T follicular helper cell (primary cell): ENCODE data around the gene MAP2K1.
"Not testable (repeated sequence)": the region's sequence is repeated elsewhere in the genome, so short reads cannot be mapped to it uniquely, and the experiment has no call there.

ENCODE experiments used
- DNase-seq: peaks from one replicate; pipeline ENCODE4 v3.0.0-alpha.2; 2020; ENCODE audit warnings: low read depth

MAP2K1 gene

GRCh38 chr15:66393037-66393436 is 6.3 kb downstream of the MAP2K1 start:
- DNase-seq, result not testable (repeated sequence)

GRCh38 chr15:66394472-66394871 is 7.8 kb downstream of the MAP2K1 start:
- DNase-seq, result no peak

- no peak for DNase-seq
These were observed 8.2 kb downstream of the MAP2K1 start for GRCh38 chr15:66394915-66395314.

- DNase-seq, result no peak
These were observed 12.6 kb downstream of the MAP2K1 start for GRCh38 chr15:66399276-66399675.

DNA sequence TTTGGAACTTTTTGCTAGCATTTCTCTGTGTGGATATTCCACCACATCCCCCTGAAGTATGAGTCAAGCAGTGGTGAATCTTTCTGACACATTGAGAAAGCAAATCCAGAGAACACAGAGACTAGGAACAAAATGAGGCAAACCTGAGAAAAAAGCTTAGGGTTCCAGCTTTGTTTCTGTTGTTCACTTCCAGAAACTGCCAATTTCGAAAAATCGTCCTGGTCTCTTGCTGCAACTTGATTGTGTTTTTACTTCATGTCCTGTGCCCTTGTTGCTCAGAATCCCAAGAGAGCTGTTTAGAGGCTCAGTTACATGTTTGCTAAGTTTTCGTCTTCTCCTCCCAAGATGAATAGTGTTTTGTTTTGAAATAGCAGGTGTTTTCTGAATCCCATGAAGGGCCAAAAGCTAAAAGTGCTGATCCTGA is 13.7 kb downstream of the MAP2K1 start:
- no peak for DNase-seq

DNA sequence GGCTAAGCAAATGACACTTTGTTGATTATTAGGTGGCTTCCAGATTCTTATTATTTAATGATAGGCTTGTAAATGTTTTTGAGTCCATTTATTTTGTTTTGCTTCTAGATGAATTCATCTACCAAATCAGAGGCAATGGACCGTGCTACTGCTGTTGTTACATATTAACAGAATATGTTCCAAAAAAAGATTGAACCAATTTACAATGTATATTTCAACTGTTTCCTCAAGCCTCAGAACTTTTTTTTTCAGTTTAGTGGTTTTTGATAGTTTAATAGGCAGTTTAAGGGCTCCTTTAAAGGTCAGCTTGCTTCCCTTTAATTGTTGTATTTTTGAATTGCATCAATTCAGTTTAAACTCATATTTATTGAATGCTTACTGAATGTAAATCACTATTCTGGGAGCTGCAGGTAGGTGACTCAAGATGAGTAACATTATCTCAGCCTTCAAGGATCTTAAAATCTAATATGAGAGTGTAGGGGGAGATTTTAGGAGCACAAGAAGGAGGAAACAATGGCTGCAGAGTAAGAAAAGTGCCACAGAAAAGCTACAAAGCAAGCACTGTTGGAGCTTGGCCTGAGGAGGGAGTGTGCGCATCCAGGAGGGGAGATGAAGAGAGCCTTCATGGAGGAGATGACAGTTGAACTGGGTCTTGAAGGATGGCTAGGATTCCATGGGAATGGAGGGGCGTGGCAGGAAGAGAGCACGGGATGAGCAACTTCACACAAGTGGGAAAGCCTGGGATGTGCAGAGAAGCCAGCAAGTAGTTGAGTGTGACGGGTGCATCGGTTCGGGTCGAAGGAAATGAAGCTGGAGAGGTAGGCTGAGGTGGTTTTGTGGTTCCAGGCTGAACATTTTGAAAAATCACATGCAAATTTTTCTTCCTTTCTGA is 14.7 kb downstream of the MAP2K1 start:
- no peak for DNase-seq

DNA sequence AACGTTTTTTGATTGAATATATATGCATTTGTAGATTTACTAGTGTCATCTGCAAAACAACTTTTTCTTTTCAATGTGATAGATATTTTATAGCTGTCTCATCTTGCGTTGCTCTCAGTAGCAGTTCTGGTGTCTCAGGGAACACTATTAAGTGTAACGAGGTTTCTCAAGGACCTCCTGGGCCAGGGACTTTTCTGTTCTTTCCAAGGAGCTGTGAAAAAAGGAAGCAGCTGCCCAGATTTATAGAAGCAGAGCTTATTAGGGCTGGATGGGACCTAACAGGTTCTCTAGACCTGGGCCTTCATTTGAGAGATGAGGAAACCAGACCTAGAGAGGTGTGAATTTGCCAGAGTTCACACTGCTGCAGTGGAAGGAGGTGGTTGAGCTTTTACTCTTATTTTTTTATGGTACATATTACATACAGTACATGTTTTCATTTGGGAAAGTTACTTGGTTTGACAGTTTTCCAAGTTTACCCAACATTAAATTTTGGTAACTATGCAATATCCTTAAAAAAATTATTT is 16.1 kb downstream of the MAP2K1 start:
- DNase-seq, result no peak

GRCh38 chr15:66403323-66403722 is 16.6 kb downstream of the MAP2K1 start:
- no peak for DNase-seq

- DNase-seq, result no peak
These were observed 17.4 kb downstream of the MAP2K1 start for GRCh38 chr15:66404122-66404521.

DNA sequence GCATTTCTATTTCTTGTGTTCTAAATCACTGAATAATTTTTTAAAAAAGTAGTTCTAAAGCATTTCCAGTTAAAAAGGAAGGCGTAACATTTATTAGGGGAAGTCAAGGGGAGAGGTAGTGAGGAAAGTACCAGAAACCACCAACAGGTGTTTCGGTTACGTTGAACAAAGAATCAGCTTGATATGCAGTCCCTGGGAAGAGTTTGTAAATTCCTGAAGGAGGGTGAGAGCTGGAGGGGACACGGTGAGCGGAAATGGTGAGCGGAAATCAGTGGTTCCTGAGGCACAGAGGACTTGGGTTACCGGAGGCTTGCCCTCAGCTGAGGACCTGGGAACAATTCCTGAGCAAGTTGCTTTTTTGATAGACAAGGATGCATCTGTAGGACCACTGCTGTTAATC is 17.8 kb downstream of the MAP2K1 start:
- DNase-seq, result no peak

DNA sequence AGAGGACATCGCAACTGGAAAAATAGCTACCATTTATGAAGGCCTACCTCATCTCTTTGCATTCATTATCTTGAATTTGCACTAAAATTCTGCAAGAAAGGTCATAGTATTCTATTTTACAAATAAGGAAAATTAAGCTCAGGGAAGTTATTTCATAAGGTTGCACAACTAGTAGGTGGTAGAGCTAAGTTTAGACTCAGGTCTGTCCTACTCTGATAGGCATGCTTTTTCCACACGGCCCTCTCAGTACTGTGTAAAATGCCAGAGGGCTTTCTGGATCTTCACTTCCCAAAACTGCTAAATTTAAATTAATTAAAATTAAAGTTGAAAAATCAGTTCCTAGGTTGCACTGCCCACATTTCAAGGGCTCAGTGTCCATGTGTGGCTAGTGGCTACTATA is 18.3 kb downstream of the MAP2K1 start:
- DNase-seq, result no peak

- DNase-seq, result no peak
These were observed 18.9 kb downstream of the MAP2K1 start for GRCh38 chr15:66405615-66406014.

GRCh38 chr15:66408254-66408653 is 21.5 kb downstream of the MAP2K1 start:
- no peak for DNase-seq

DNA sequence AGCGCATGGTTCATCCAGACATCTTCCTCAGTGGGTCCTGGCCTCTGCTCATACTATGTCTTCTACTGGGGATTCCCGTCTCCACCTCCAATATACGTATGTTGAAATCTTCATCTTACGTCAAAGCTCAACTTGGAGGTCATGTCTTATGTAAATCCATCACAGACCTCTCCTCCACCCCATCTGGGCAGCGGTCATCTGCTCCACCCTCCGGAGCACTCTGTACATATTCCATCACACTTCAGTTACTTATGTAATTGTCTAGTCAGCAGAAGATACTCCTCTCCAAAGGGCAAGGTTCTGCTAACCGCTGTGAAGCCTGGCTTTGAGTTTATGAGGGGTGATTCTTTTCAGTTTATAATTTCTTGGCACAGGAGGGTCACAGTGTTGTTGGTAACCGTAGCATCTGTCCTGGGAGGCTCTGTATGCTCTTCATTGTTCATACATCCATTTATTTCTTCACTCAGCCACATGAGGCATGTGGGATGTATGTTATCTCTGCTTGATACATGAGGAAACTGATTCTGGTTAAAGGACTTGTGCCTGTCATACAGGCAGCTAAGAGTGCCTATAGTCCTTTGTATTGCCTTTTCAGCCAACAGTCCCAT is 22.1 kb downstream of the MAP2K1 start:
- DNase-seq, result no peak

- no peak for DNase-seq
These were observed 22.9 kb downstream of the MAP2K1 start for GRCh38 chr15:66409565-66410108.

DNA sequence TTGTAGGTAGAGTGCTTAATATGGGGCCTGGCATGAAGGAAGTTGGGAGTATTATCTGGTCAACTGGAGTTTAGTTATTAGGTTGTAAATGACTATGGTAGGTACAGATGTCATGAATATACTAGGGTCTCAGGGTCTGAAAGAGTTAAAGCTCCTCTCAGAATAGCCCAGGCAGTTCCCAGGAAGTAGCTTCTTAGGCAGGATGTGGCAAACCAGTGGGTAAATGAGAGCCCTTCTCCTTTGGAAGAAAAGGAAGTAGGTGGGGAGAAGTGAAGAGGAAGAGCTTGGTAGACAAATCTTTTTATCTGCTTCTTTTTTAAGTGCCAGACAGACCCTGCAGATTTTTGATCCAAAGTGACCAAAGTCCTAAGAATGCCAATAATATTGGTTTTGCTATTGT is 24.5 kb downstream of the MAP2K1 start:
- DNase-seq, result no peak

DNA sequence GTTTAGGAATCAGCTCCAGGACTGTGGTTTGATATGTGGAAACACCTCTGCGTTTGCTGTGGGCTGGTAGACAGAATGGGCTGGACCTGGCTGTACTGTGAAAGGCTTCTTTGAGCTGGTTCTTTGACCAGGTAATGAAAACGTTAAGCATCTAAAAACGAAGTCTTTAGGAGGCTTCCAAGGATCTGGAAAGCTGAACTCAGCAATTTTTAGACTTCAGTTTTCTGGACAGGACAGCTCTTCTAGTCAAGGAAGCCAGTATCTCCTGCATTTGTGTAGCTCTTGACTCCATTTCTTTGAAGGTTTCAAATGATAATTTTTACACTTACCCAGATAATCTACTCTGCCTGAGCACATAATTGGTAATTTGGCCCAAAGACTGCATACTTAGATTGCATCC is 25.5 kb downstream of the MAP2K1 start:
- no peak for DNase-seq

DNA sequence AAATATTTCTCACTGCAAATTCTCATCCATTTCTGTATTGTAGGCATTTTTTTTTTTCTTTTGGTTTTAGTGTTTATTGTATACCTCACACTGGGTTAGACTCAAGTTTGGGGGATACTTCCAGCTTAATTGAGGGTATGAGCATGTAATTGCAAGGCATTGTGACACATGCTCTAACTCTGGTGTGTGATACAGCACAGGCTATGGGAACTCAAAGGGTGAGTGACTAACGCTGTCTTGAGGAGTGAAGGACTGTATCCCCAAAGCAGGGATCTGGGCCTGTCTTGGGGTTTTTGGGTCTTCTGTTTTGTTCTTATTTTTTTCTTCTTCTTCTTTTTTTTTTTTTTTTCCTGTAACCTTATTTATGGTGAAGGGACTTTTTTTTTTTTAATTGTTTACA is 26.9 kb downstream of the MAP2K1 start:
- no peak for DNase-seq

GRCh38 chr15:66415360-66415759 is 28.6 kb downstream of the MAP2K1 start:
- DNase-seq, result no peak

GRCh38 chr15:66417736-66418135 is 31.0 kb downstream of the MAP2K1 start:
- DNase-seq, result no peak

DNA sequence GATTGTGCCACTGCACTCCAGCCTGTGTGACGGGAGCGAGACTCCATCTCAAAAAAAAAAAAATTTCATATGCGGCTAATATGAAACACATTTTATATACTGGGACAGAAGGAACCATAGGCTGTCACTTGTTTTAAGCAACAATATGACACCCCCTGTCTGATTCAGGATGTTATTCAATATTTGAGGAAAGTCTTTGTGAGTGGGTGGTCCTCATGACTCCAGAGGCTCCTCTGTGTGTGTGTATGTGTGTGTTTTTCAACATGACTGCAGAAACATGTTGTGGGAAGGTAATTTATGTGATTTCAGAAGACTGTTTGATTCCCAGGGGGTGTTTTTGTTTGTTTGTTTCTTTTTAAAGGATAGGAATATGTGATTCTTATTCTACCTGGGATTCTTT is 32.8 kb downstream of the MAP2K1 start:
- DNase-seq, result no peak

DNA sequence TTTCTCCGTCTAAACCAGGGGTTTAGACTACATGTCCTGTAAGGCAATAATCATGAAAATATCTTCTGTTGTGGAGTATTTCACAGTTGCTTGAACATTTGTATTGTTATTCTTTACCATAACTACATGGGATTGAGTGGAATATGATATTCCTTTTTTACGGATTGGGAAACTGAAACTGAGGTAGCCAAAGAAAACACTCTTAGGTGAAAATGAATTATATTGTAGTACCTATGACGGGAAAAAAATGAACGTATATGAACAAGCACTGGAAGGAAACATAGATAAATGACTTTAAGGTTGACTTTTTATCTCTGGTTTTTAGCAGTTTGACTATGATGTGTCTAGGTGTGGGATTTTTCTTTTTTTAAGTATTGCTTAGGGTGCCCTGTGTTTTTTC is 35.6 kb downstream of the MAP2K1 start:
- no peak for DNase-seq

GRCh38 chr15:66423149-66423548 is 36.4 kb downstream of the MAP2K1 start:
- no peak for DNase-seq
